ENCODE data around the gene TIMM9. TPM values are rescaled to one million over a fixed set of nuclear protein-coding genes. Genes with fewer than 3 reads are reported as not detected.
"Not testable (repeated sequence)": the region's sequence is repeated elsewhere in the genome, so short reads cannot be mapped to it uniquely, and the experiment has no call there.

The TIMM9 gene
- total RNA-seq, 1 donor from 2014 or later, result 33.8 TPM

DNA sequence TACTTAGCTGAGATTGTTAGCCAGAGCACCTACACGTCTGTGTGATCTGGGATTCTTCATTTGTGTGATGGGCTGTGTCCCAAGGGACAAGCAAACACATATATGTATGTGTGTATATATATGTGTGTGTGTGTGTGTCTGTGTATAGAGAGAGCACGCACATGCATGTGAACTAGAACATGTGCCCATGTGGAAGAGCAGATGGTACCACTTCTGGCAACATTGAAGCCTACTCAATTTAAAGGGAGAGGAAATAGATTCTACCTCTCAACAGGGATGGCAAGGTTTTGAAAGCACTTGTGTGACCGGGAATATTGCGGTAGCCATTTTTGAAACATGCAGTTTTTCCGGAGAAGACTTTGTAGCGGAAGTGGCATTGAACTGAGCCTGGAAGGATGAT, 30.2 kb downstream of the TIMM9 start:
- no peak for ATAC-seq

DNA sequence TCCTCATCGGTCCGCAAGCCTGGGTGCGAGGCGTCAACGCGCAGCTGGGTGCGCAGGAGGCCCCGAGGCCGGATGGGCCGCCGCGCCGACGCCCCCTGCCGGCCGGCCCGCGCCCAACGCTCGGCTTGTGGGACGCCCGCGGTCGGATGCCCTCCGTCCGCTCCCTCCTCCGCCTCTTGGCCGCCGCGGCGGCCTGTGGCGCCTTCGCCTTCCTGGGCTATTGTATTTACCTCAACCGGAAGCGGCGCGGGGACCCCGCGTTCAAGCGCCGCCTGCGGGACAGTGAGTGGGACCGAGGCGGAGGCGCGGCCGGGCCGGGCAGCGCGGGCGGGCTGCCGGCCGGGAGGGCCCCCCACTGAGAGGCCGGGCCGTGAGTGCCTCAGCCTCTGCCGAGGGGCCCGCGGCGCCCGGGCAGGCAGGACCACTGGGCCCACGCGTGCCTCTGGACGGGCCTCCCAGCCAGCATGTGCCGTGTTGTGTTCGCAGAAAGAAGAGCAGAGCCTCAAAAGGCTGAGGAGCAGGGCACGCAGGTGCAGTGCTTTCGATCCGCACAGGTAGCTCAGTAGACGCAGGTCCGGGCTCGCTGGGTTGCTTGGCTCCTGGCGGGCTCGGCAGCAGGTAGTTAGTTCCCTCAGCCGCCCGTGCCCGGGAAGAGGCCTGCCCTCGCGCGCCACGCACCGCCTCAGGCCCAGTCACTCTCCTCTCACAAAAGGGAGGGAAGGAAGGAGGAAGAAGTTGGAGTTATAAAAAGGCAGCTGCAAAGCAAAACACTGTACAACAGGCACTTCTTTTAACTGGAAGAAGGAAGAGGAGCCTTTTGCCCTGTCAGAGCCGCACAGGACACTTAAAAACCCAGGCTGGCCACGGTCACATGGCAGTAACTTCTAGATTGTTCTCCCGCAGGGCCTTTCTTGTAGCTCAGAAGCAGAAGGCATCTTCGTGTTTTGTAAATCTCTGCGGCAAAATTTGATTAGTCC, 31.2 kb downstream of the TIMM9 start, which contains the start of gene TOMM20L:
TSS of gene TOMM20L (plus strand) at position 119 of the 977 bp plus-strand sequence. CDS start at position 147, 28 bp downstream.
- ATAC-seq, result peak; percentile 93

DNA sequence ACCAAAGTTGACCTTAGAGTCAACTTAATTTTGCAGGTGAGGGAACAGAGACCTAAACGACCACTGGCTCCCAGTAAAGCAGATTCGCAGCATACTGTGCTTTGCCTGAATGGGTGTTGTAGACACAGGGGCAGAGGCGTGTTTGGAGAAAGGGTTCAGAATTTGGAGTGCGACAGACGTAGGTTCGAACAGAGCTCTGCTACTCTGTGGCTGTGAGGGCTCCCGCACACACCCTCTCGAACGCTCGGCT, 31.8 kb downstream of the TIMM9 start:
- no peak for ATAC-seq

DNA sequence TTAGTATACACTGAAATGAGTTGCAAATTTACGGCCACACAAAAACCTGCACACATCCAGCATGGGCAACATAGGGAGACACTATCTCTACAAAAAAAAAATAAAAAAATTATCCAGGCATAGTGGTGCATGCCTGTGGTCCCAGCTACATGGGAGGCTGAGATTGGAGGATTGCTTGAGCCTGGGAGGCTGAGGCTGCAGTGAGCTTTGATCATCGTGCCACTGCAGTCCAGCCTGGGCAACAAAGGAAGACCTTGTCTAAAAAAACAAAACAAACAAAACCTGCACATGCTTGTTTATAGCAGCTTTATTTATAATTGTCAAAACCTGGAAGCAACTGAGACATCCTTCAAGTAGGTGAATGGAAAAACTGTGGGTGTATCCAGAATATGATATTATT, 36.5 kb downstream of the TIMM9 start:
- no peak for ATAC-seq

DNA sequence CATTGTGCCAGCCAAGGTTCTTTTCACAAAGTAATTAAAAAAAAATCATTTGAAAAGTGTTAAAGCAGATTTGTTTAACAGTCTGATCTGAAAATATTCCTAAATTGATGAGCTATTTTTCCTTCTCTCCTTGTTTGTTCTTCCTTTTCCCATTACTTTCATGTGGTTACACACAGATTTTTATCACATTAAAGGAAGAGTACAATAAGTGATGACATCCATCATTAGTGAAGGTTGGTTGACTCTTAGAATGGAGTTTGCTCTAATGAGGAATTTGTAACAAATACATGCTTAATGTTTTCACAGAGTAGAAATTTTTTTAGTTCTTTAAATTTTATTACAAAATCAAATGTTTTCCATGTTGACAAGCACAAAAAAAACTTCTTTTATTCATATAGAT, 50.5 kb downstream of the TIMM9 start:
- no peak for ATAC-seq

DNA sequence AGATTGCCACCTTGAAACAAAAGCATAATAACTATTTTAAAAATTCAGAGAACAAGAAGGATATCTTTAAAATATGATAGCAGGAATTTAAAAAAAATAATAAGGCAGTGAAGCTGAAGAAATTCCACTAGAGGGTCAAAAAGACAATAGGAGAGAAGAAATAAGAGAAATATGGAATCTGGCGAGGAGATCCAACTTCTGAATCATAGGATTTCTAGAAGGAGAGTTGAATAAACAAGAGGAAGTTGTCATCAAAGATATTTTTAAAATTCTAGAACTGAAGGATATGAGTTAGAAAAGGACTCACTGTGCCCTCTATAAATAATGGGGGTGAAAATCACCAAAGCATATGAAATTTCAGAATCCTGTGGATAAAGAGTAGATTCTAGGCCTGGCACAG, 58.4 kb downstream of the TIMM9 start:
- no peak for ATAC-seq

DNA sequence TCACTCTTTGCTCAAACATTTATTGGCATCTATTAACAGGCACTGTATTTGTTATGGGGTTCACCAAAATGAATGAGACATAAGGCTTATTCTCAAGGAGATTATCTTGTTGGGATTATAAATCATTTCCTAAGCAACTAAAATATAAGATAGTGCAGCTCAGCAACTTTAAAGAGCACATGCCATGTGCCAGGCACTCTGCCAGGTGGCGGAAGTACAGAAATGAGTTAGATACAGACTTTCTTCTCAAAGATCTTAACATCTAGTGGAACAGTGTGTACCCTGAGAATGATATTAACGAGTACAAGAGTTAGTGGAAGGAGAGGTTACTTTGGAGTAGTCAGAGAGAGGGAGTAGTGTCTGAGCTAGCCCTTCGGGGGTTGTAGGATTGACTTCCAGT, 60.0 kb downstream of the TIMM9 start:
- no peak for ATAC-seq

DNA sequence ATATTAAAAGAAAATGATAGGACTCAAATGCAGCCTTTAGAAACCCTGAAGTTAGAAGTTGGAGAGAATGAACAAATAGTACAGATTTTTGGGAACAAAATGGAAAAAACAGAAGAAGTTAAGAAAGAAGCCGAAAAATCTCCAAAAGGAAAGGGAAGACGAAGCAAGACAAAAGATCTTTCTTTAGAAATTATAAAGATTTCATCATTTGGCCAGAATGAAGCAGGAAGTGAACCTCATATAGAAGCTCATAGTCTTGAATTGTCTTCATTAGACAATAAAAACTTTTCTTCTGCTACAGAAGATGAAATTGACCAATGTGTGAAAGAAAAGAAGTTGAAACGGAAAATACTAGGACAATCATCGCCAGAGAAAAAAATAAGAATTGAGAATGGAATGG, 63.0 kb downstream of the TIMM9 start:
- no peak for ATAC-seq

DNA sequence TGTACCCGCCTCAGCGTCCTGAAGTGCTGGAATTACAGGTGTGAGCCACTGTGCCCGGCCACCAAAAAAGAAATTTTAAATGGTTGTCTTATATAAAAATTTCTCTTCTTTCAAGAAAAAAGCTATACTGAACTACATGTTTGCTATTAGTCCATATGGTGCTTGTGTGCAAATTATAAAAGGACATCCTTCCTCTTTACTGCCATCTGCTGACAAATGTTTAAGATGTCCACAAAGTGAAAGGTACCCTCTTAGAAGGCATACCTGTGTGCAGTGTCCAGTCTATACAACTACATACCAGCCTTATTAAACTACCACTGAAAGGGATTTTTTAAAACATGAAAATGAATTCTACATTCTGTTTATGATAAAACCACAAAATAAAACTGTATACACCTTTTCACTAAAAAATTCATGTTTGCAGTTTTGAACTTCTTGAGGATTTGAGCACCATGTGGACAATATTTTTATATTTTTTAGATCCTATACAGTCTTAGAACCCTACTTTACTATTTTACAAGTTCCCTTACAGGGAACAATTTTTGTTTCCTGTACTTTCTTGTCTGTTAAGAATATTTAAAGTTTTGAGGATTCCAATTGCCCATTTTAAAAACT, 64.4 kb downstream of the TIMM9 start:
- ATAC-seq, result no peak

DNA sequence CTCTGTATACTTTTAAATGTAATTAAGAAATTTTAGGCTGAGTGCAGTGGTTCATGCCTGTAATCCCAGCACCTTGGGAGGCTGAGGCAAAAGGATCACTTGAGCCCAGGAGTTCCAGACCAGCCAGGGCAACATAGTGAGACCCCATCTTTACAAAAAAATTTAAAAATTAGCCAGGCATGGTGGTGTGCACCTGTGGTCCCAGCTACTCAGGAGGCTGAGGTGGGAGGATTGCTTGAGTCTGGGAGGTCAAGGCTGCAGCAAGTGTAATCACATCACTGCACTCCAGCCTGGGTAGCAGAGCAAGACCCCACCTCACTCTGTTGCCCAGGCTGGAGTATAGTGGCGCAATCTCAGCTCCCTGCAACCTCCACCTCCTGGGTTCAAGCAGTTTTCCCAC, 65.1 kb downstream of the TIMM9 start:
- not testable (repeated sequence) for ATAC-seq

Other genes with a start within 250 kb of the TIMM9 start
- gene ACTR10, start 227.4 kb downstream of the TIMM9 start, total RNA-seq, result 36.2 TPM
- 142 TPM for gene PSMA3, start 182.7 kb downstream of the TIMM9 start, total RNA-seq
- gene ARID4A, start 129.0 kb downstream of the TIMM9 start, total RNA-seq, result 9.5 TPM
- gene TOMM20L, start 31.6 kb downstream of the TIMM9 start, total RNA-seq, result not detected
- 11.9 TPM for gene KIAA0586, start 188 bp upstream of the TIMM9 start, total RNA-seq
- 0.32 TPM for gene DACT1, start 210.4 kb upstream of the TIMM9 start, total RNA-seq